Right ventricle myocardium superior (tissue), 1 donor: ENCODE data around the gene RBM25. TPM values are rescaled to one million over a fixed set of nuclear protein-coding genes. Genes with fewer than 3 reads are reported as not detected.
"Not testable (repeated sequence)": the region's sequence is repeated elsewhere in the genome, so short reads cannot be mapped to it uniquely, and the experiment has no call there.

Source experiments
- ATAC-seq: fragments of 200-7000 bp; cut with Tn5 transposase; one replicate; pipeline ENCODE4 v1.9.1; 2020; ENCODE audit warnings: mild to moderate bottlenecking; ENCODE audit not compliant: poor library complexity
- DNase-seq: peaks from one replicate; pipeline ENCODE4 v3.0.0-alpha.2; 2020
- intact Hi-C: fragments of 100-400 bp; cut with DNase I; formaldehyde crosslinking; loops from one replicate; pipeline ENCODE4 v1.11.2; 2022
- long read RNA-seq: library from polyadenylated mRNA; unstranded; transcript quantifications from one replicate; pipeline ENCODE4 v2.0.0, GENCODE V29; 2021
- total RNA-seq: library from RNA; stranded (reverse); fragmentation: NEBNext Ultra II Directional; extraction: Animal tissue kit (Norgen Biotek cat#: 25700); gene quantifications from one replicate; pipeline ENCODE4 v1.2.1, GENCODE V29; 2021
- donor health status: DM: no; HTN: yes; CAD: no; lungs with severe emphysema.

The RBM25 gene
- 29.3 TPM for total RNA-seq
- long read RNA-seq, full-length matches to known transcripts, result 6 of 16 reads
- long read RNA-seq, partial matches to known transcripts, result 8 of 16 reads
- long read RNA-seq, other reads (novel, unspliced or antisense), result 2 of 16 reads

DNA sequence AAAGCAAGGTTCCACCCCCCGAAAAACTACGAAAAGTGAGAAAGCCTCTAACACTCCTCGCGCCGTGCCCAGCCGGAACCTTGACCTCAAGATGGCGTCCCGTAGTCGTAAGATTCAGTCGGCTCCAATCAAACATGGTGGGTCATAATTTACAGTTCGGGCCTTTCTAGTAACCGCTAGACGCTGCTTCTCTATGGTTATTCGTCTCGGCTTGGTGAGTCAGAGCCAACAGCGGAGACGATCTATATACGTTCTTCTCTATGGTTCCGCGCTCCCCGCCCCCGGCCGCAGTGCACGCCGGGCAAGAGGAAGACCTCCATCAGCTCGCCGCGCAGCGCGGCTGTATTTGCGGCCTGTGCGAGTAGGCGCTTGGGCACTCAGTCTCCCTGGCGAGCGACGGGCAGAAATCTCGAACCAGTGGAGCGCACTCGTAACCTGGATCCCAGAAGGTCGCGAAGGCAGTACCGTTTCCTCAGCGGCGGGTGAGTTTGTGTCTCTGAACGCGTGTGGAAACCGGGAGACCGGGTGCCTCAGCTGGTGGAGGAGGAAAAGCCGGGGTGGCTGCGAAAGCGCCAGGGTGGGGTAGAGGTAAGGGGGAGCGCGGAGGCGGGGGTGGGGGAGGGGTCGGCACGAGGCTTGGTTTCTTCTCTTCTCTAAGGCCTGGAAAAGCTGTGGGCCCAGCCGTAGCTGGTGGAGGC is at the start of gene RBM25:
RBM25 (plus strand) TSS at position 311 of the 698 bp plus-strand sequence. CDS start 13,108 bp downstream, outside the sequence.
- intact Hi-C loops, result loop anchor here (2.0 kb wide), 1 partner anchor 32 kb away; the partner anchor contains the start of gene ZFYVE1
- DNase-seq, result peak; percentile 98
- ATAC-seq, result peak; percentile 99

DNA sequence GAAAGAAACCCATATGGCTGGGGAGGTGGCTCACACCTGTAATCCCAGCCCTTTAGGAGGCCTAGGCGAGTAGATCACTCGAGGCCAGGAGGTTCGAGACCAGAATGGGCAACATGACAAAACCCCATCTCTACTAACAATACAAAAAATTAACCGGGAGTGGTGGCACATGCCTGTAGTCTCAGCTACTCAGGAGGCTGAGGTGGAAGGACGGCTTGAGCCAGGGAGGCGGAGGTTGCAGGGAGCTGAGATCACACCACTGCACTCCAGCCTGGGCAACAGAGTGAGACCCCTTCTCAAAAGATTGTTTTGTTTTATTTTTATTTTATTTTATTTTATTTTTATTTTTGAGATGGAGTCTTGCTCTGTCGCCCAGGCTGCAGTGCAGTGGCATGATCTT is 47.1 kb upstream of the RBM25 start:
- ATAC-seq, DNase-seq, intact Hi-C loops: not testable (repeated sequence)

DNA sequence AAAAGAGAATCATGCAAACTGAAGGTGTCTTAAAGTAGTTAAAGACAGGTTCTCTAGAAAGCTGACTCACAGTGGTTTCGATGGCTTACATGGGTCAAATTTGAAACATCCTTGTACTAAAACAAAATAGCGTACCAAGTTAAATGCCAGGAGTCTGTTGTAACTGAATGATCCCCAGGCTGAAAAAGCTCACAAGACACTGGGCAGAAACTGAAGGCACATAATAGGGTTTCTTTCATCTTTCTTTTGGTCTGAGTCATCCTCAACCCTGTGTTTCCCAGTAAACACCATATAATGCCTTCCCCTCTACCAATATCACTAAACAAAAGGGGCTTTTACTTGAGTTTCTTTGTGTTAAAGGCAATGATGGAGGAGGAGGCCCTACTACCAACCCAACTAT is 44.2 kb upstream of the RBM25 start:
- no peak for ATAC-seq
- DNase-seq, result no peak
- intact Hi-C loops, result no loop called here

DNA sequence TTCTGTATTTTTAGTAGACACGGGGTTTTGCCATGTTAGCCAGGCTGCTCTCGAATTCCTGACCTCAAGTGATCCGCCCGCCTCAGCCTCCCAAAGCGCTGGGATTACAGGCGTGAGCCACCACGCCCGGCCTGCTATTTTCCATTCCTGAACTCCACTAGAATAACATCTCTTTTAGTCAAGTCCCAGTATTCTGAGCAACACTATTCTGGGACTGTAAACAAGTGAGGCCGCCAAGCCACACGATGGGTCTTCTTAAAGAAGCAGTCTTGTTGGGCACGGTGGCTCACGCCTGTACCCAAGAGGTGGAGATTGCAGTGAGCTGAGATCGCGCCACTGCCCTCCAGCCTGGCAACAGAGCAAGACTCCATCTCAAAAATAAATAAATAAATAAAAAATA is 42.8 kb upstream of the RBM25 start:
- intact Hi-C loops, ATAC-seq, DNase-seq: not testable (repeated sequence)

GRCh38 chr14:73016011-73016410 is 42.3 kb upstream of the RBM25 start:
- intact Hi-C loops, ATAC-seq, DNase-seq: not testable (repeated sequence)

DNA sequence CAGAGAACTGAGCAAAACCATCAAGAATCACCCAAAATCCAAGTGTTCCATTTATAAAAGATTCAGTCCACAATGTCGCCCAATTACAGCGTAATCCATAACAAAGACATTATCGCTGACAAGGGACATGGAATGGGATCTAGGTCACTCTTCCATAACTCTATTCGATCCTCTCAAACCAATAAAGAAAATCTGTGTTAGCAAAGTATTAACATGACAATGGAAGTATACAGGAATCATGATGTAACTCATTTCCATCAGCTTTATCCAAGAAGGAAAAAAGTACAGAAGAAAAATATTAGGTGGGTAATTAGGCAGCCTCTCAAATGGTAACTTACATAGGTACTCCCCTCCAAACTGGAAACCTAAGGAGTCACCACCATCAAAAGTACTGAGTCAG is 36.3 kb upstream of the RBM25 start:
- intact Hi-C loops, result no loop called here
- DNase-seq (no peak), ATAC-seq (no peak)

DNA sequence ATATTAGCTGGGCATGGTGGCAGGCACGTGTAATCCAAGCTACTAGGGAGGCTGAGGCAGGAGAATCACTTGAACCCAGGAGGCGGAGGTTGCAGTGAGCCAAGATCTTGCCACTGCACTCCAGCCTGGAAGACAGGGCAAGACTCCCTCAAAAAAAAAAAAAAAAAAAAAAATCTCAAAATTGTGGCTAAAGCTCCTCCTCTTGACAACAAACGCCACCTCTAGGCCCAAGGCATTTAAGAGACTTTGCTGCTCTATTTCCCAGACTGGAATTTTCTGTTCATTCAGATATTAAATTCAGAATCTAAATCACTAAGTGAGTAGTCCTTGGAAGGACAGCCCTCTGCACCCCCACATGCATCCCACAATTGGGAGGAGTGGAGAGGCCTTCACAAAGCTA is 32.8 kb upstream of the RBM25 start:
- intact Hi-C loops, result no loop called here

DNA sequence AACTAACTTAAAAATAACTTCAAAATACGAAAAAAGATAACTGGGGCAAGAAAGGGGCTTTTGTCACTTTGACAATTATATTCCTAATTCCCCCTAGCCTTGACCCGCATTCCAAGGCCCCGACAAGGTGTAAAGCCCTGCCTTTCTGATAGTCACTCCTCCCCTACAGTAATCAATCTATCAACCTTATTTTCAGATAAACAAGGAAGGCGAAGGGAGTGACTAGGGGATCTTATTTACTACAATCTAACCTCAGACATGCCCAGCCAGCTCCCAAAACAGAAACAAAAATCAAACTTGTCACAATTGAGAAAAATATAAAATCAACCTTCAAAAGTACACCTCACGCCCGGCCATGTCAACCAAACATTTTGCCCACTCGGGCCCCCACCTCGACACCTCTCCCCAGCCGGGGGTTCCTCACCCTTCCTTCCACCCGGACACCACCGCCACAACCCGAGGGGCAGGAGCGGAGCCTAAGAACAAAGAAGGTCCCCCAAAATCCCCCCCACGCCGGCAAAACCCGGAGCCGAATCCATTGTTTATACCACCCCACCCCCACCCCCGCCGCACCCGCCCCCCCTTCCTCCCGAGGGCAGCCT is 32.0 kb upstream of the RBM25 start:
- intact Hi-C loops, result loop anchor here (2.0 kb wide), 1 partner anchor 32 kb away; the partner anchor contains the start of gene RBM25
- DNase-seq, result peak; percentile 45
- no peak for ATAC-seq

More for the DNA sequence above, 32.8 kb upstream of the RBM25 start:
- DNase-seq (no peak), ATAC-seq (no peak)

DNA sequence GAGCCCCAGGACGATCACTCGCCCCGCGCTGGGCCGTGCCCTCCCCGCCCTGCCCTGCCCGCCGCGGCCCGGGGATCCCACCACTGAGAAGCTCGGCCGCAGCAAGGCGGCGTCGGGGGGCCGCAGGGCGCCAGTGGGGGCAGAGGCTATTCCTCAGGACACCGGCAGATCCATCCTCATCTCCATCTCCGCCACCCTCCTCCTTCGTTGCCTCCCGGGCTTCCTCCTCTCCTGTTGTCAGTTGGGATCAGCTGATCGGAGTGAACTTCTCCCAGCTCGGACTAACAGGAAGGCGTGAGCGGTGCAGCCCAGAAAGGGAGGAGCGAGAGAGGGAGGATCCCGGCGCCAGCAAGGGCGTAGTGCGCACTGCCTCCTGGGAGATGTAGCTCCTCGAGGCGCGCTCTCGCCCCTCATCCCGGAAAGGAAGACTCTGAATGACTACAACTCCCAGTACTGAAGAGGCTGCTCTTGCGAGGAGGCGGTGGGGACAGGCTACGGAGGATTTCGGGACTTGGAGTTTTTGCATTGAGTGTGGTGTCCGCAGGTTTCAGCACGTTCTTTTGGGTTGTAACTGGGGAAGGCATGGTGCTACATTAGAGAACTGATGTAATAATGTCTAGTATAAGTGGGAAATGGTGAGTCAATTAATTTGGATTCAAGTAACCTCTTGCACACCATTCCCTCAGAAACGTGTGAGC is 31.3 kb upstream of the RBM25 start, which contains the start of gene ZFYVE1:
ZFYVE1 (minus strand) TSS at position 262 of the 698 bp plus-strand sequence. CDS start 2,598 bp downstream, outside the sequence.
- intact Hi-C loops, result loop anchor here (2.0 kb wide), 1 partner anchor 32 kb away; the partner anchor contains the start of gene RBM25
- peak; percentile 98 for DNase-seq

GRCh38 chr14:73027546-73027945 is 30.8 kb upstream of the RBM25 start:
- intact Hi-C loops, result loop anchor here (2.0 kb wide), 1 partner anchor 31 kb away; the partner anchor contains the start of gene RBM25
- ATAC-seq, result no peak

More for the DNA sequence above, 31.3 kb upstream of the RBM25 start, which contains the start of gene ZFYVE1:
- ATAC-seq, result peak; percentile 99

GRCh38 chr14:73027984-73028383 is 30.4 kb upstream of the RBM25 start:
- DNase-seq (no peak), ATAC-seq (no peak)
- intact Hi-C loops, result loop anchor here (2.0 kb wide), 1 partner anchor 31 kb away; the partner anchor contains the start of gene RBM25

More at GRCh38 chr14:73027546-73027945, 30.8 kb upstream of the RBM25 start:
- no peak for DNase-seq

- ATAC-seq, intact Hi-C loops: not testable (repeated sequence)
These were observed 21.5 kb upstream of the RBM25 start for GRCh38 chr14:73036706-73037450.

GRCh38 chr14:73047808-73048207 is 10.5 kb upstream of the RBM25 start:
- ATAC-seq (no peak), DNase-seq (no peak)
- intact Hi-C loops, result no loop called here

More at GRCh38 chr14:73036706-73037450, 21.5 kb upstream of the RBM25 start:
- not testable (repeated sequence) for DNase-seq

DNA sequence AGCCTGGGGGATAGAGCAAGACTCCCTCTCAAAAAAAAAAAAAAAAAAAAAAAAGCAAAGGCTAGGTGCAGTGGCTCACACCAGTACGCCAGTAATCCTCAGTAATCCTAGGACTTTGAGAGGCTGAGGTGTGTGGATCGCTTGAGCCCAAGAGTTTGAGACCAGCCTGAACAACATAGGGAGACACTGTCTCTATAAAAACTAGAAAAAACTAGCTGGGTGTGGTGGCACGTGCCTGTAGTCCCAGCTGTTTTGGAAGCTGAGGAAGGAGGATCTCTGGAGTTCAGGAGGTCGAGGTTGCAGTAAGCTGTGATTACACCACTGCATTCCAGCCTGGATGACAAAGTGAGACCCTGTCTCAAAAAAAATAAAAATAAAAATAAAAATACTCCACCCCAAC is 8.9 kb upstream of the RBM25 start:
- no peak for ATAC-seq
- no peak for DNase-seq
- intact Hi-C loops, result no loop called here

DNA sequence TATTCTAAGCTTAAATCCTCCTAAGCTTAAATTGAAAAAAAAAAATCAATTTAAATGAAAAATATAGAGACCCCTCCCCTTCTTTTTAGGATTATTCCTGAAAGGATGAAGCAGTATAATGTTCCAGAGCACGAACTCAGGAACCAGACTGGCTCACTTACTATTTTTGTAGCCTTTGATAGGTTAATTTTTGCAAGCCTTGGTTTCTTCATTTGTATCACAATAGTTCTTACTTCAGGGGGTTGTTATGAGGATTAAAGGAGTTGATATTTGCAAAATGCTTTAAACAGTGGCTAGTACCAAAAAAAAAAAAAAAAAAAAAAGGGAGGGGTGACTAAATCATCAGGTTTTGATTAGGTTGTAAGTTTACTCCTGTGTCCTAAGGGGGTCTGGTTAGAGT is 3.1 kb upstream of the RBM25 start:
- intact Hi-C loops, result no loop called here
- DNase-seq (no peak), ATAC-seq (no peak)

GRCh38 chr14:73057944-73058223 is 450 bp upstream of the RBM25 start:
- intact Hi-C loops, result loop anchor here (2.0 kb wide), 1 partner anchor 31 kb away; the partner anchor contains the start of gene ZFYVE1
- DNase-seq, result no peak
- ATAC-seq, result peak; percentile 6

DNA sequence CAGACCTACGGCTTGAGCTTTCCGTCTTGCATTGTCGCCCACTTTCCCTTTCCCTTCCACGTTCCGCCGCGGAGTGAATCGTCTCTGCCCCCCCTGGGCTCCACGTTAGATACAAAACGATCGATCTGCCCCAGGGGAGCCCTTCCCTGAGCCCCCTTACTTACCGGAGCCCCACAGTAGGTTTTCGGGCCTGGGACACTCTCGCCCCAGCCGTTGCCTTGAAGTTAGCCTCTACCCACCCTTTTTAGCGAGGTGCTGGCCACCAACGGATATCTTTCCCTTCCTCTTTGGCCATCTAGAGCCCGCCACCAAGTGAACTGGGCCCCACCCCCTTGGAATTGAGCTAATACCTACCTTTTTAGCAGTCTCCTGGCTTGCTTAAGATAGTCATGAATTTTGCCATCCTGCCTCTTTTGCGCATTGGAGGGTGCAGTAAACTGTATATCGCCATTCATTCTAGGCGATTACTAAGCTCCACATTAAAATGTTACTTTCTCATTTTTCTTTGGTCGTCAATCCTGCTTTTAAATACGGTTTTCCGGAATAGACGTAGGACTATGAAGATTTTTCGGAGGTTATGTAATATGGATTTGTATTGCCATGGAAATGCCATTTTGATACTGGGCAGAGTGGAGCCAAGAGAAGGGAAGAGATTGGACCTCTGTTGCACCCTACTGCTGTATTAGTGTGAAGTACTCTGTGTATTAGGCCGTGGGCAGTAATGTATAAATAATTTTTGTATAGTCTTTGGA is 764 bp downstream of the RBM25 start:
- intact Hi-C loops, result loop anchor here (2.0 kb wide), 1 partner anchor 32 kb away; the partner anchor contains the start of gene ZFYVE1
- DNase-seq (no peak), ATAC-seq (peak; percentile 19)
